ENCODE measurements around the gene CPNE6. TPM values are rescaled to one million over a fixed set of nuclear protein-coding genes. Genes with fewer than 3 reads are reported as not detected.
A peak's percentile ranks its signal among the peaks of the same experiment; 100 is the strongest.

Gene CPNE6
- total and polyA plus RNA-seq, 2 of the 8 experiments (the other 6 are each of a cell fraction or from before 2014, with no cell fraction given), result 0.05 TPM; not detected in 1

DNA sequence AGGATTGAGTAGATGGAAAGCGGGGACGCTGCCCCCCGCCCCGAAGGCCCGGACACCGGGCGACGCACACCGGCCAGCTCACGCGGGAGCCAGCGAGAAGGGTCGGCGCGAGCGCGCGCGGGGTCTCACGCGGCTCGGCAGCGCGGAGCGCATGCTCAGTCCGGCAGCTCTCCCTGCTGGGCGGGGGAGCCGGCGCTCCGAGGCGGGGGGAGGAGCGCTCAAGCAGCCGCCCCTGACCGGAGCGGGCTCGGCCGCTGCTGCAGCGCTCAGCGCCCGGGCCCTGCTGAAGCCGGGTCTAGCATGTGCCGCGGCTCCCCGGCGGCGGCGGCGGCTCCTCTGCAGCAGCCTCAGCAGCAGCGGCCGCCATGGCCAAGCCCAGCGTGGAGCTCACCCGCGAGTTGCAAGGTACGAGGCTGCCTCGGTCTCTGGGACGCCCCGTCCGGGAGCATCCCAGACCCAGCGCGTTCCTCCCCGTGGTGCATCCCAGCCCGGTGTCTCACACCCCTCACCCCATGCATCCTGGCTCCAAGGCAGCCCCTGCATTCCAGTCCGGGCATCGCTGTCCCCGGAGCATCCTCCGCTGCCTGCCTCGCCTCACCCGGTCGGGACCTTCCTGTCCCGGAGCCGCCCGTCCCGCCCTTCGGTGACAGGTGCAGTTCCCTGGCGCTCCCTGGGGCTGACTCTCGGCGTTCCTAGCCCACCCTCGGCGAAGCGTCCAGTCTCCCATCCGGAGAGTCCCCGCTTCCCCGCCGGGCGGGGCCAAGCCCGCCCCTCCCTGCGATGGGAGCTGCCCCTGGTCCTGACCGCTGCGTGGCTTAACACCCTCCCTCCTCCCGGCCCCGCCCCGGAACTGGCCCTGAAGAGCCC, 19.3 kb upstream of the CPNE6 start, which contains the start of gene CARMIL3 (continued):
- TF ChIP-seq CREB1 (IDR thresholded peaks at IDR 0.05) (0 out of 2 replicates have a peak, but pooled peaks have one; percentile 20), SIRT6 (IDR thresholded peaks at IDR 0.05; ENCODE audit: low read length) (no peak), RBBP5 (IDR thresholded peaks at IDR 0.05; ENCODE audit: borderline replicate concordance, low read depth, low read length) (no peak), CHD1 (IDR thresholded peaks at IDR 0.05; ENCODE audit: low read depth, low read length) (no peak), ATF3 (IDR thresholded peaks at IDR 0.05; ENCODE audit: insufficient read depth, low read depth, low read length) (no peak), SIN3A (conservative IDR thresholded peaks at IDR 0.05 in 1 of 2, IDR thresholded peaks at IDR 0.05 in 1 of 2; ENCODE audit: low read depth in 1 of 2, low read length in 2 of 2) (peak; percentile 88 to 96; a peak in 3 of 4 replicates), NANOG (IDR thresholded peaks at IDR 0.05; ENCODE audit: insufficient read depth, low read depth, low read length, poor library complexity, severe bottlenecking) (no peak), SUZ12 (IDR thresholded peaks at IDR 0.05; ENCODE audit: low read length) (no peak), MAX (IDR thresholded peaks at IDR 0.05) (peak; percentile 30; the same call in 1 of the 2 replicates), BRCA1 (IDR thresholded peaks at IDR 0.05; ENCODE audit: low read depth, low read length) (no peak)

Measured in H1 (cell line).